Activated naive CD4-positive, alpha-beta T cell treated with anti-CD3 and anti-CD28 coated beads, Interleukin-2, amount 50 U/mL, for 72 hours (primary cell): ENCODE data around the gene PPP2CA. TPM values are rescaled to one million over a fixed set of nuclear protein-coding genes. Genes with fewer than 3 reads are reported as not detected.
"Not testable (repeated sequence)": the region's sequence is repeated elsewhere in the genome, so short reads cannot be mapped to it uniquely, and the experiment has no call there.

ENCODE experiments used
- ATAC-seq, 2 donors: fragments of 150-1000 bp; cut with Tn5 transposase; 2 replicates each; pipeline ENCODE4 v1.10.0; 2021; ENCODE audit warnings: mild to moderate bottlenecking in 2 of 2, moderate library complexity in 2 of 2
- DNase-seq, 2 donors: peaks; one replicate each; pipeline ENCODE4 v3.0.0; 2021 to 2022; ENCODE audit warnings: low spot score in 2 of 2
- H3K27ac Mint-ChIP-seq, 2 donors: one replicate each; pipeline ENCODE4 v1.8.0; 2022; ENCODE audit warnings: mild to moderate bottlenecking in 2 of 2, mixed read lengths in 2 of 2
- H3K36me3 Mint-ChIP-seq, 2 donors: one replicate each; pipeline ENCODE4 v1.8.0; 2022; ENCODE audit warnings: mixed read lengths in 2 of 2
- H3K9me3 Mint-ChIP-seq, 2 donors: one replicate each; pipeline ENCODE4 v1.8.0; 2022; ENCODE audit warnings: mixed read lengths in 2 of 2
- total RNA-seq, 2 donors: library from RNA; stranded (reverse); gene quantifications; one replicate each; pipeline ENCODE4 v1.2.3, GENCODE V29; 2022

Gene PPP2CA
- total RNA-seq, 2 donors from 2014 or later: 133 to 148 TPM

DNA sequence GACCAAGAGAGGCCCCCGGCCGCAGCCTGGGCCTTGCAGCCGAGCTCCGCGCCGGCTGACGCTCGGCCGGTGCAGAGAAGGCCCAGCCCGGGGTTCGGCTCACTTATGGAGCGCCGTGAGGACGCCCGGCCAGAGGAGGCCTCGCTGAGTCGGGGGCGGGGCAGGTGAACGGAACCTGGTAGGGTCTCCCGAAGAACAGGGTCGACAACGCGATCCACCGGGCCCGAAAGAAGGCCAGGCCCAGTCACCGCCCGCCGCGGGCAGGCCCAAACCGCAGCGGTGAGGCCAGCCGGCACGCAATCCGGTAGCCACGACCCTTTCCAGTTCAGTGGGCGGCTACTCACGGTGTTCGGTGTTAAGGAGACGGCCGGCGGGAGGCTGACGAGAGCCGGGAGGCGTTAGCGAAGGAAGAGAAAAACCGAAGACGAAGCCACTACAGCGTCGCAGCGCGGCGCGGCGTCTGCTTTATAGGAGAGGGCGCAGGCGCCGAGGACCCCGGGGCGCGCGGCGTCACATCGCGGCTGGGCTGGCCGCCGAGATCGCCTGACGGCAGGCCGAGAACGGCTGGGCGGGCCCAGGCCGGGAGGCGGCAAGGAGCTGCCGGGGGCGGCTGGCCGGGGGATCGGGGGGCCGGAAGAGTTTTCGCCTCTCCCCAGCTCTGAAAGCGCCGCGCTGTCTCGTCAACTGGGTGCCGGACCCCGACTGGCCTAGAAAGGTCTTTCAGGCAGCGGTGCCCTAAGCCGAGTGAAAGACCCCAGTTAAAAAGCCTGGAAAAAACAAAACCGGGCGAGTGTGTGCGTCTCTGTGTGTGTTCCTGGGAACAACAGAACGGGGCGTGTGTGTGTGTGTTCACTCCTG is 49.1 kb downstream of the PPP2CA start, which contains the start of gene SKP1:
TSS of gene SKP1 (minus strand) at position 440 of the 858 bp plus-strand sequence. CDS start 2,928 bp downstream, outside the sequence.
- Mint-ChIP-seq H3K27ac (peak within 1 kb of the TSS; percentile 94 to 98), H3K36me3 (peaks cover 20 to 26% of the 10 kb centered on the region in 2 donors), H3K9me3 (no peaks in the 10 kb centered on the region)
- ATAC-seq (peak; percentile 81 to 86), DNase-seq (peak; percentile 87 to 89)

DNA sequence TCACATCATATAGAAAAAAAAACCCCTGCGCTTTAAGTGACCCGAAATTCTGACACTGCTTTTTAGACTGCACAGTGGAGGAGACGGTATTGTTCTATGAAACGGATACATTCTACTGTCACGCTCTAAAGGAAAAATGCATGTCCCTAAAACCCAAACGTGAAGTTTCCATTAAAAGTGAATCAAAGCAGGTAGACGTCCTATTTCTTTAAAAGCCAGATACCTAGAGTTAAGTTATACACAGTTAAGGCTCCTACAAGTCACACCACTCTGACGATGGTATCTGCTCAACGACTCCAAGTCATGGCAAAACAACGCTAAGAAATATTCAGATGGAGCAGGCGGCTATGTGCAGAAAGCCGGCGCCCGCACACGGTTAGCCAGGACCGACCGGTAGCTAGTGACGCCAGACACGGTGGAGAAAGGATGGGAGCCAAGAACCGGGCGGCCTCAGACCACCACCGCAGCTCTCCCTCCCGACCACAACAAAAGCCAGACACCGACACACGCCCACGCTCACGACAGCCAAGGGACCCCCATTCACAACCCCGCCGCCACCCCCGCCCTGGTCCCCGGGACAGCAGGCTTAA is 49.9 kb downstream of the PPP2CA start:
- Mint-ChIP-seq H3K27ac (peak overlapping the region; percentile 89 to 98), H3K36me3 (peaks cover 20 to 34% of the 10 kb centered on the region in 2 donors), H3K9me3 (no peaks in the 10 kb centered on the region)
- DNase-seq (peak in 1 of 2 donors; percentile 77), ATAC-seq (peak; percentile 34 to 51)

DNA sequence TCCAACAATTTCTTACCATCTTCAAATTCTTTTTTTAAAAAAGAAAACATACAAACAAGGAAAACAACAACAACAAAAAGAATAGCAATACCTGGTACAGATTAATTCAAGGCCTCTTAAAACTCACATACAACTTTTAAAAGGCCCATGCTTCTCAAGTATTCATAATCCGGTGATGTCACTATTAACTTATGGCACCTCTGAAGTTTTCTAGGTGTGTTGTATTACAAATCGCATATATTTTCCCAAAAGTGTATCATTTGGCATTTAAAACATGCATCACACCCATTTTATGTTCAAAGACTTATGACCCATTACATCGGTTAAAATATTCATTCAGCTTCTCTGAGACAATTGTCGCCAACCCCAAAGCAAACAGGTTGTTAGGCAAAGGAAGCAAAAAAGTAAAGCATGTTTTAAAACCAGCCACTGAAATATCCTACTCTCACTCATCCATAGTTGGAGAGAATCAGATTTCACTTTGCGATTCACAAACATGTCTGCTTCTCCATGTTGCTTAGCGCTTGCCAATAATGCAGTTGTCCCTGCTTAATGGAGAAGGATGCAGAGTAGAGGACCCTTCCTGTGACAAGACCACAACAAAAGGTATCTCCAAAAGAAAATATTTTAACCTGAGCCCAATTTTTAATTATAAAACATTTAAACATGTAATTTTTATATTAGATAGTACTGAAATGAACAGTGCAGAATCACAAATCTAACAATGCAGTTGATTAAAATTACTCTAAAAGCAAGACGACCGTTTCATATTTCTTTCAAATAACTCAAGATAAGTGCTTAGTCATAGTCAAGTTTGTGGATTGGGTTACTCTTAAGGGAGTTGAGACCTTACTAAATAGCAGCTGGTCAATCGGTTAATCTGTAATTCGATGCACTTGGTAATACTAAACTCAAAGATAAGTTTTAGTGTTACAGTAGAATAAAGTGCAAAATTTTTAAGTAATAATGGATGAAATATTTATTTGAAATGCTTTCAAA is 50.7 kb downstream of the PPP2CA start:
- H3K36me3 Mint-ChIP-seq: peaks cover 20 to 35% of the 10 kb centered on the region in 2 donors
- ATAC-seq (no peak), DNase-seq (no peak)
- H3K9me3 Mint-ChIP-seq: no peaks in the 10 kb centered on the region
- peak overlapping the region; percentile 89 to 98 for H3K27ac Mint-ChIP-seq

DNA sequence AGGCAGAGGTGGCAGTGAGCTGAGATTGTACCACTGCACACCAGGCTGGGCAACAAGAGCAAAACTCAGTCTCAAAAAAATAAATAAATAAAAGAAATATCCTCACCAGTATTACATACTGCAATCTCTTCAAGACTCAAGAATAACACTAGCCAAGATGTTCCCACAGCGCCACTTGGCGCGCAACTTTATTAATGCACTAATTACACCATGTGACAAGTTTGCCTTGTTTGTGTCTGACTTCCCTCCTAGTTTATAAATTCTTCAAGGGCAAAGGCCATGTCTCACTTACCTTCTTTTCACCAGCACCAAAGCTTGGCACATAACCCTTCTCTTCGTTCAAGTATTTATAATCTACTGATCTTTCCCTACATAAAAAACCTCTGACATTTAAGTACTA is 53.9 kb downstream of the PPP2CA start:
- H3K27ac Mint-ChIP-seq: peak overlapping the region; percentile 43 to 89
- peaks cover 25 to 49% of the 10 kb centered on the region in 2 donors for H3K36me3 Mint-ChIP-seq
- no peak for DNase-seq
- ATAC-seq: no peak
- no peaks in the 10 kb centered on the region for H3K9me3 Mint-ChIP-seq

DNA sequence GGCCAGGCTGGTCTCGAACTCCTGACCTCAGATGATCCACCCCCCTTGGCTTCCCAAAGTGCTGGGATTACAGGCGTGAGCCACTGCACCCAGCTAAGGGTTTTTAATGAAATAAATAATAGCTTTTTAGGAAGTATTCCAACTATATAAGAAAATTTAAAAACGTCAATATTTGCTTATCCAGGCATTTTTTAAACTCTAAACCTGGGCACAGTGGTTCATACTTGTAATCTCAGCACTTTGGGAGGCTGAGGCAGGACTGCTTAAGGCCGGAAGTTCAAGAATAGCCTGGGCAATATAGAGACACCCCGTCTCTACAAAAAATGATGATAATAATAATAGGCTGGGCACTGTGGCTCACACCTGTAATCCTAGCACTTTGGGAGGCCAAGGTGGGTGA is 63.3 kb downstream of the PPP2CA start:
- ATAC-seq (no peak), DNase-seq (no peak)
- H3K9me3 Mint-ChIP-seq: no peaks in the 10 kb centered on the region
- peaks cover 23 to 59% of the 10 kb centered on the region in 2 donors for H3K36me3 Mint-ChIP-seq
- H3K27ac Mint-ChIP-seq: peak overlapping the region in 1 of 2 donors; percentile 90

DNA sequence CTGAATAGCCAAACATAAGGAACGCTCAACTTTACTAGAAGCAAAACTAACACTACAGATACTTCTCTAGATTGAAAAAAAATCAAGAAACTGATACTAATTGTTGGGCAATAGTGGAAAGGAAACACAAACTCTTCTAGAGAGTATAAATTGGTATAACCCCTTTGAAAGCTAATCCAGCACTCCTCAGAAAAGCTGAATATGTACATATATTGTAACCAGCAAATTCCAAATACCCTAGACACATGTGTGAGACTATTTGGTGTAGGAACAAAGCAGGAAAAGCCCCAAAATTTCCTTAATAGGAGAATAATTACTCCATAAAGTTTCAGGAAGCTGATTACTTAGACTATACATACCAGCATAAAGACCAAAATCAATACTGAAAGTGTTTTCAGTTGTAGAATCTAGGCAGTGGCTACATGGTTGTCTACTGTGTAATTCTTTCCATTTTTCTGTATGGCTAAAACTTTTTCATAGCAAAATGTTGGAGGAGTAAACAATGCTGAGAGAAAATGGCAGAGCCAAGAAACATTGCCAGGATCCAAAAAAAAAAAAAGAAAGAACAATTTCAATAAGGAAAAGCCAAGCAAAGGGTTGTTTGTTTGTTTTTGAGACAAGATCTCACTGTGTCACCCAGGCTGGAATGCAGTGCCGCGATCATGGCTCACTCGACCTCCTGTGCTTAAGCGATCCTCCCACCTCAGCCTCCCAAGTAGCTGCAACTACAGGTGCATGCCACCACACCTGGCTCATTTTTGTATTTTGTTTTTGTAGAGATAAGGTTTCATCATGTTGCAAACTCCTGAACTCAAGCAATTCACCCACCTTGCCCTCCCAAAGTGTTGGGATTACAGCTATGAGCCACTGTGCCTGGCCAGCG is 64.1 kb downstream of the PPP2CA start:
- ATAC-seq: peak; percentile 41 to 56
- Mint-ChIP-seq H3K36me3 (peaks cover 23 to 59% of the 10 kb centered on the region in 2 donors), H3K27ac (peak overlapping the region in 1 of 2 donors; percentile 90), H3K9me3 (no peaks in the 10 kb centered on the region)
- no peak for DNase-seq

DNA sequence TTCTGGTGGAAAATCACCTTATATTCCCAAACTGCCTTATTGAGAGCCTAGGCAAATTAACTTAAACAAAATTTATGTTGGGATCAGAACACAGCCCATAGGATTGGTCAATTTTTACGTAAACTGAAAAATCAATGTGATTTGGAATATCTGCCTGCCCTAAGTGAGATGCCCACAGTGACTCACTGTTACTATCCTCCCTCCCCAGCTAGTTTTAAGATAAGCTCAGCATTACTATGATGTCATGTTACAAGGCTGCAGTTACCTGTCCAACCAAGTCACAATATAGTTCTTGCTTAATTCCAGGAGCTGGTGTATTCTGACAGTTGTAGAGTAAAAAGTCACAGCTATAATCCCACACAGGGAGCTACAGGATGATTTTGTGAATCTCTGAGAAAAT is 72.2 kb downstream of the PPP2CA start:
- H3K9me3 Mint-ChIP-seq: no peaks in the 10 kb centered on the region
- DNase-seq (no peak), ATAC-seq (peak; percentile 12 to 52)
- peaks cover 11 to 43% of the 10 kb centered on the region in 2 donors for H3K36me3 Mint-ChIP-seq
- H3K27ac Mint-ChIP-seq: peak overlapping the region; percentile 32 to 86

DNA sequence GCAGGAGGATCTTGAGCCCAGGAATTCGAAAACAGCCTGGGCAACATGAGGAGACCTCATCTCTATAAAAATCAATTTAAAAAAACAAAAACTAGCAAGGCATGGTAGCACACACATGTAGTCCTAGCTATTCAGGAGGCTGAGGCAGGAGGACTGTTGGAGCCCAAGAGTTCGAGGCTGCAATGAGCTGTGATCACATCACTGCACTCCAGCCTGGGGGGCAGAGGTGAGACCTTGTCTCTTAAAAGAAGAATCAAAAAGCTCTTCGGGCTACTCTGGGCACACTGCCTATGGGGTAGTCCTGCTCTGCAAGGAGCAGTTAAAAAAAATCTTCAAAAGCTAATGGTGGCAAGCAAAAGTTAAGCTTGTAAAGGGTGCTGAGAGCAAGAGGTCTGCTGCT is 72.6 kb downstream of the PPP2CA start:
- ATAC-seq (no peak), DNase-seq (no peak)
- peaks cover 11 to 43% of the 10 kb centered on the region in 2 donors for H3K36me3 Mint-ChIP-seq

DNA sequence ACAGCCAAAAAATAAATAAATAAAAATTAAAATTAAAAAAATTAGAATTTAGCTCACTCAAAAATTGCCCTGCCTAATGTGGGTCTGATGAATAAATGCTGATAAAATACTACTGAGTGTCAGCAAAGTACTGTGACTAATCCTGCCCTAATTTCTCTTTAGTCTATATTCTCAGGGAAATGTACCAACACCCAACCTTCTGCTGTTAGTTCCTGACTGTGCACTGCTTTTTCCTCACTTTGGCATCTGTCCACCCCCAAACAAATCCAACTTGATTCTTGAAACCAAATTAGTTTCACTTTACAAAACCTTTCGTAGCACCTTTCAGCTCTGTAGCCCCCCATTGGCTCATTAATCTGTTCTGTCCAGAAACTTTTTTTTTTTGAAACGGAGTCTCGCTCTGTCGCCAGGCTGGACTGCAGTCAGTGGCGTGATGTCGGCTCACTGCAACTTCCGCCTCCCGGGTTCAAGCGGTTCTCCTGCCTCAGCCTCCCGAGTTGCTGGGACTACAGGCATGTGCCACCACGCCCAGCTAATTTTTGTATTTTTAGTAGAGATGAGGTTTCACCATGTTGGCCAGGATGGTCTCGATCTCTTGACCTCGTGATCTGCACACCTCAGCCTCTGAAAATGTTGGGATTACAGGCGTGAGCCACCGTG is 73.6 kb downstream of the PPP2CA start:
- ATAC-seq, DNase-seq, H3K9me3 Mint-ChIP-seq: not testable (repeated sequence)
- peaks cover 11 to 45% of the 10 kb centered on the region in 2 donors for H3K36me3 Mint-ChIP-seq
- peak overlapping the region; percentile 60 to 86 for H3K27ac Mint-ChIP-seq

More for the DNA sequence above, 72.6 kb downstream of the PPP2CA start:
- Mint-ChIP-seq H3K9me3 (no peaks in the 10 kb centered on the region), H3K27ac (peak overlapping the region; percentile 32 to 86)

DNA sequence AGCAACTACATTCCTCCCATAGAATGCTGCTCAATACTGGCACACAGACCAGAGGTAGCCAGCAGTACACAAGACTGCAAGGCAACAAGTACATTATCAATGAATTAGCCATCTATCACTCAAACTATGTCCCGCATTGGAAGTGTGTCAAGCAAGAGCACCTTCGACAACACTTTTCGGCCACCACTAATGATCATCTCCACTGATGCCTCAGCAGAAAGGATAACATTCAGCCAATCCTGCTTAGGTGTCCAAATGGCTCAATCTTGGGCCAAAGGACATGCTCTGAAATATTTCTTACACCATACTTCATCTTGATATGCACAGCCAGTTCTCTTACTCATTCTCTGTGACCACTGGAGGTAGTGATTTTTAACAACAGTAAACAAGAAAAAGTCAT is 74.2 kb downstream of the PPP2CA start:
- H3K9me3 Mint-ChIP-seq: no peaks in the 10 kb centered on the region
- DNase-seq (no peak), ATAC-seq (no peak)
- H3K36me3 Mint-ChIP-seq: peaks cover 11 to 51% of the 10 kb centered on the region in 2 donors
- peak overlapping the region; percentile 60 to 83 for H3K27ac Mint-ChIP-seq

DNA sequence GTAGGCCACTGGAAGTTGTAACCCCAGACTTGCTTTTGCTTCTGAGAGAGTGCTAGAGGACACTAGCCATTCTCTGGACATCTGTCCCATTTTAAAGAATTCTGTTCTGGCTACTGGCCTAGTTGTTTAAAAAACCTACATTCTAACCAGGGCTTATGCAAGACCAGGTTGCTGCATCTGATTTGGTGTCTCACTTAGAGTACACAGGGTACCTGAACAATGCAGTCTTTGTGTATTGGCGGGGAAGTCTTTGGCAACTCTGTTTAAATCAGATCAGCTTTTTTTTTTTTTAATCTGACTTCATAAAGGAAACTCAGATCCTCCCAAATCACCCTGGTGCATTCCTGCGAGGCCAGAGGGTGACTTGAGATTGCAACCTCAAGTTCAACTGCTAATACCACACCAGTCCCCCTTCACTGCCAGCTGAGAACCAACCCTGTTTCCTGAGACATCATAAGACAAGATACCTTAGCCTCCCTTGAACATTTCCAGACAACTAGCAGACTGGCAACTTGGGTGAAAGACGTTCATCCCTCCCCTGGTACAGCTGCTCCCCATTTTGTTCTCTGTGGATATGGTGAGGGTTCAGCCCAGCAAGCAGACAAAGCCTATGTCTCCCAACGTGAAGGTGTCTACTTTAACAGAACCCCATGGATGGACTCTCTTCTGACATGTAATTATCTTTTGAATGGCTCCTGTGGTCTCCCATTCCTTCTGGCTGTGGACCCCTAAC is 76.1 kb downstream of the PPP2CA start:
- DNase-seq: no peak
- peaks cover 11 to 54% of the 10 kb centered on the region in 2 donors for H3K36me3 Mint-ChIP-seq
- no peaks in the 10 kb centered on the region for H3K9me3 Mint-ChIP-seq
- peak overlapping the region; percentile 79 to 89 for H3K27ac Mint-ChIP-seq
- ATAC-seq: no peak

DNA sequence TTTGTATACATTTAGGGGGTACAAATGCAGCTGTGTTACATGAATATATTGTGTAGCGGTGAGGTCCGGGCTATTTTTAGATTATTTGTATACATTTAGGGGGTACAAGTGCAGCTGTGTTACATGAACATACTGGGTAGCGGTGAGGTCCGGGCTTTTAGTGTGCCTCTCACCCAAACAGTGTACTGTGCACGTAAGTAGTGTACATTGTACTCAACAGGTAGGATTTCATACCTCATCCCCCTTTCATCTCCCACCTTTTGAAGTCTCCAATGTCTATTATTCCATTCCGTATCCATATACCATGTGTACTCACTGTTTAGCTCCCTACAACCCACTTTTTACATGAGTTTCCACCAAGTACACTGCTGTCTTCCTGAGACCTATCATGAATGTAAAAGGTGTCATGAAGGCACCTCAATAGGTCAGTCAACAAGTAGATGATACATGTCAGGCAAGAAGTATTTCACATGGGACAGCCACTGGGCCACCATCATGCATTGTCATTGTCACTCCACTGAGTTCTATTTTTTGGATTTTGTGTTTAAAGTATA is 76.8 kb downstream of the PPP2CA start:
- no peak for ATAC-seq
- no peak for DNase-seq
- Mint-ChIP-seq H3K9me3 (no peaks in the 10 kb centered on the region), H3K27ac (peak overlapping the region; percentile 44 to 89), H3K36me3 (peaks cover 11 to 54% of the 10 kb centered on the region in 2 donors)

DNA sequence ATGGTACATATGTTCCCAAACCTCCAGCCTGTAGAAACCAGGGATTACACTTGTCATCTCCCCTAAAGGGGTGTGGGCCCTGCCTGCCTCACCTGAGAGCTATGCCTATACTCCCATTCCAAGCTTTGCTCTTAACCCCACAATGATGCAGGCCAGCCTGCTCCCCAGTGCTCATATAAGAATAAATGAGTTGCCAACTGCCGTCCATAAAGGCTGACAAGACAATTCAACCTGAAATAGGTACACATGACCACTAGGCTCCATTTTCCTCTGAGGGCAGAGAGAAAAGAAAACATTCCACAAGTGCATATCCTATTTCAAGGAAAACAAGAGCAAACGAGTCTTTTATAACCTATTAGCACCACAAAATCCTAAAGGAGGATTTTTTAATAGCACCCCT is 77.6 kb downstream of the PPP2CA start:
- DNase-seq (no peak), ATAC-seq (no peak)
- no peaks in the 10 kb centered on the region for H3K9me3 Mint-ChIP-seq
- peak overlapping the region in 1 of 2 donors; percentile 61 for H3K27ac Mint-ChIP-seq
- H3K36me3 Mint-ChIP-seq: peaks cover 7 to 47% of the 10 kb centered on the region in 2 donors
